ENCODE data around the gene IRF2BPL. TPM values are rescaled to one million over a fixed set of nuclear protein-coding genes. Genes with fewer than 3 reads are reported as not detected.
"Not testable (repeated sequence)": the region's sequence is repeated elsewhere in the genome, so short reads cannot be mapped to it uniquely, and the experiment has no call there.

Gene IRF2BPL
- total RNA-seq, 1 donor from 2014 or later: 4.8 TPM

GRCh38 chr14:77023001-77023996 lies 5.2 kb downstream of the IRF2BPL start:
- Histone ChIP-seq H3K27me3 (peaks cover 33% of the 10 kb centered on the region), H3K4me2 (peak overlapping the region; percentile 95), H3K9me3 (ENCODE audit: low read depth) (no peaks in the 10 kb centered on the region), H2AFZ (replicated peaks) (no peak overlapping the region), H3K27ac (peak overlapping the region; percentile 3), H3F3A (ENCODE audit: low read depth) (peaks cover 39% of the 10 kb centered on the region), H4K20me1 (ENCODE audit: low read depth) (peaks cover 26% of the 10 kb centered on the region), H3K9ac (no peak overlapping the region), H3K79me2 (ENCODE audit: low read depth) (peaks cover 26% of the 10 kb centered on the region), H3K4me3 (no peak overlapping the region), H3K36me3 (no peaks in the 10 kb centered on the region), H3K4me1 (peaks cover 46% of the 10 kb centered on the region)
- Mint-ChIP-seq H3K4me1 (peaks cover 41% of the 10 kb centered on the region), H3K27me3 (ENCODE audit: insufficient read depth, low read depth) (peaks cover 5% of the 10 kb centered on the region), H3K9me3 (no peaks in the 10 kb centered on the region), H3K36me3 (peaks cover 2% of the 10 kb centered on the region), H3K4me3 (peak overlapping the region; percentile 64), H3K27ac (peak overlapping the region; percentile 32)
- peak; percentile 70 for DNase-seq (ENCODE audit: low spot score)
- peak; percentile 31 for TF ChIP-seq CTCF (IDR thresholded peaks at IDR 0.05)
- TF ChIP-seq EZH2phosphoT487 (IDR thresholded peaks at IDR 0.05): no peak

GRCh38 chr14:77022236-77022852 lies 6.2 kb downstream of the IRF2BPL start:
- H3K4me3 ChIP-seq: no peak overlapping the region
- peaks cover 41% of the 10 kb centered on the region for H3K4me1 Mint-ChIP-seq
- H4K20me1 ChIP-seq (ENCODE audit: low read depth): peaks cover 26% of the 10 kb centered on the region
- no peak overlapping the region for H3K4me2 ChIP-seq
- H3K36me3 Mint-ChIP-seq: peaks cover 2% of the 10 kb centered on the region
- no peaks in the 10 kb centered on the region for H3K9me3 ChIP-seq (ENCODE audit: low read depth)
- H2AFZ ChIP-seq (replicated peaks): no peak overlapping the region
- peaks cover 24% of the 10 kb centered on the region for H3K27me3 ChIP-seq
- H3F3A ChIP-seq (ENCODE audit: low read depth): peaks cover 34% of the 10 kb centered on the region
- H3K4me3 Mint-ChIP-seq: peak overlapping the region; percentile 43
- TF ChIP-seq EZH2phosphoT487 (IDR thresholded peaks at IDR 0.05): no peak
- TF ChIP-seq CTCF (IDR thresholded peaks at IDR 0.05): no peak
- TF ChIP-seq EZH2 (IDR thresholded peaks at IDR 0.05): no peak
- no peak overlapping the region for H3K9ac ChIP-seq
- no peak for DNase-seq (ENCODE audit: low spot score)
- H3K27ac Mint-ChIP-seq: peak overlapping the region; percentile 21
- no peak overlapping the region for H3K27ac ChIP-seq
- H3K36me3 ChIP-seq: no peaks in the 10 kb centered on the region
- H3K9me3 Mint-ChIP-seq: no peaks in the 10 kb centered on the region
- H3K79me2 ChIP-seq (ENCODE audit: low read depth): peaks cover 22% of the 10 kb centered on the region
- H3K4me1 ChIP-seq: peaks cover 46% of the 10 kb centered on the region
- peaks cover 5% of the 10 kb centered on the region for H3K27me3 Mint-ChIP-seq (ENCODE audit: insufficient read depth, low read depth)

DNA sequence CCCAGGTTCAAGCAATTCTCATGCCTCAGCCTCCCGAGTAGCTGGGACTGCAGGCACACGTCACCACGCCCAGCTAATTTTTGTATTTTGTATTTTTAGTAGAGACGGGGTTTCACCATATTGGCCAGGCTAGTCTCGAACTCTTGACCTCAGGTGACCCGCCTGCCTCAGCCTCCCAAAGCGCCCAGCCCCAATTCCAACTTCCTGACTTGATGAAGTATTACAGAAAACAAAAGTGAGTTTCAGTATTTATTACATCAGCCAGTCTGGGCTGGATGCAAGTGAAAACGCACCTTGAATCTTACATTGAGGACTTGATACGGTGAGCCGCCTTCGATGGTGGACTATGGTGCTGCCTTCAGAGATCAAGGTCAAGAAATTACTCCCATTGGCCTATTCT lies 7.1 kb downstream of the IRF2BPL start:
- Histone ChIP-seq H4K20me1 (ENCODE audit: low read depth) (peaks cover 19% of the 10 kb centered on the region), H3K4me1 (peaks cover 40% of the 10 kb centered on the region), H3K27me3 (peaks cover 15% of the 10 kb centered on the region), H3K79me2 (ENCODE audit: low read depth) (peaks cover 15% of the 10 kb centered on the region), H3F3A (ENCODE audit: low read depth) (peaks cover 34% of the 10 kb centered on the region)
- not testable (repeated sequence) for DNase-seq (ENCODE audit: low spot score); H3K36me3 Mint-ChIP-seq; H3K4me3 ChIP-seq; H3K27ac ChIP-seq; H3K27ac Mint-ChIP-seq; H3K9me3 Mint-ChIP-seq; H2AFZ ChIP-seq (replicated peaks); H3K9ac ChIP-seq; H3K27me3 Mint-ChIP-seq (ENCODE audit: insufficient read depth, low read depth); H3K9me3 ChIP-seq (ENCODE audit: low read depth); H3K4me2 ChIP-seq; H3K4me3 Mint-ChIP-seq; H3K36me3 ChIP-seq
- peaks cover 40% of the 10 kb centered on the region for H3K4me1 Mint-ChIP-seq
